ENCODE data around the gene ADGRV1.

GRCh38 chr5:91011029-91011428 lies 452.4 kb downstream of the ADGRV1 start:
- TF ChIP-seq YY1 (IDR thresholded peaks at IDR 0.05; ENCODE audit: insufficient read depth, insufficient read length) (no peak), SUZ12 (IDR thresholded peaks at IDR 0.05; ENCODE audit: extremely low read depth, insufficient read depth, insufficient read length) (no peak)
